SK-N-SH (cell line): ENCODE measurements around the gene THPO.

Source experiments
- CTCF ChIP-seq: fragments of 200-600 bp; sonication (generic); IDR thresholded peaks from 2 replicates; pipeline ENCODE4 v1.6.1; 2017; ENCODE audit warnings: antibody characterized with exemption, mild to moderate bottlenecking, moderate library complexity
- FOXM1 ChIP-seq: IDR thresholded peaks from 2 replicates; pipeline ENCODE4 v1.4.0; 2012; ENCODE audit warnings: low read depth, mild to moderate bottlenecking
- JUND ChIP-seq: IDR thresholded peaks from 2 replicates; pipeline ENCODE4 v1.4.0; 2012
- MEF2A ChIP-seq: IDR thresholded peaks from 2 replicates; pipeline ENCODE4 v1.4.0; 2012; ENCODE audit warnings: low read depth, borderline replicate concordance
- RAD21 ChIP-seq: IDR thresholded peaks from 2 replicates; pipeline ENCODE4 v1.6.1; 2012; ENCODE audit warnings: mild to moderate bottlenecking, low read length
- REST ChIP-seq: IDR thresholded peaks from 2 replicates; pipeline ENCODE4 v1.6.1; 2012; ENCODE audit warnings: mild to moderate bottlenecking, low read depth, low read length, moderate library complexity
- USF1 ChIP-seq: IDR thresholded peaks from 2 replicates; pipeline ENCODE4 v1.4.0; 2012; ENCODE audit warnings: low read depth, borderline replicate concordance
- TF ChIP-seq, protein P1 (sequence below): IDR thresholded peaks from 2 replicates; pipeline ENCODE4 v1.4.0; 2012; ENCODE audit warnings: low read depth
- TF ChIP-seq, protein P2 (sequence below): IDR thresholded peaks from 2 replicates; pipeline ENCODE4; 2012

GRCh38 chr3:184384856-184385422 lies 6.9 kb upstream of the THPO start:
- TF ChIP-seq CTCF (no peak), MEF2A (no peak), JUND (no peak), REST (no peak), FOXM1 (no peak), USF1 (no peak), RAD21 (no peak)
- TF ChIP-seq, protein P1, sequence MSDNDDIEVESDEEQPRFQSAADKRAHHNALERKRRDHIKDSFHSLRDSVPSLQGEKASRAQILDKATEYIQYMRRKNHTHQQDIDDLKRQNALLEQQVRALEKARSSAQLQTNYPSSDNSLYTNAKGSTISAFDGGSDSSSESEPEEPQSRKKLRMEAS: no peak
- TF ChIP-seq, protein P2, sequence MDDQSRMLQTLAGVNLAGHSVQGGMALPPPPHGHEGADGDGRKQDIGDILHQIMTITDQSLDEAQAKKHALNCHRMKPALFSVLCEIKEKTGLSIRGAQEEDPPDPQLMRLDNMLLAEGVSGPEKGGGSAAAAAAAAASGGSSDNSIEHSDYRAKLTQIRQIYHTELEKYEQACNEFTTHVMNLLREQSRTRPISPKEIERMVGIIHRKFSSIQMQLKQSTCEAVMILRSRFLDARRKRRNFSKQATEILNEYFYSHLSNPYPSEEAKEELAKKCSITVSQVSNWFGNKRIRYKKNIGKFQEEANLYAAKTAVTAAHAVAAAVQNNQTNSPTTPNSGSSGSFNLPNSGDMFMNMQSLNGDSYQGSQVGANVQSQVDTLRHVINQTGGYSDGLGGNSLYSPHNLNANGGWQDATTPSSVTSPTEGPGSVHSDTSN: no peak
